Kidney (tissue), 14 donors: ENCODE results near the gene ICA1L. TPM values are rescaled to one million over a fixed set of nuclear protein-coding genes. Genes with fewer than 3 reads are reported as not detected.
"Not testable (repeated sequence)": the region's sequence is repeated elsewhere in the genome, so short reads cannot be mapped to it uniquely, and the experiment has no call there.

Experiments used
- DNase-seq, 5 donors: peaks; one replicate each; pipeline ENCODE4 v3.0.0-alpha.2; 2013 to 2020
- FAIRE-seq: peaks from 2 replicates; lab custom pipeline; 2012; peaks lifted over from hg19 to GRCh38; lab: Jason Lieb, UNC
- H3K27ac ChIP-seq, 2 donors: one replicate each; pipeline ENCODE4 v1.7.0; 2013; ENCODE audit warnings: low read depth in 2 of 2, low read length in 2 of 2, inconsistent platforms in 1 of 2
- H3K27me3 ChIP-seq: one replicate; pipeline ENCODE4 v1.7.1; 2013; ENCODE audit warnings: low read length, inconsistent platforms; ENCODE audit not compliant: control insufficient read depth, insufficient read depth
- H3K36me3 ChIP-seq, 3 donors: one replicate each; pipeline versions ENCODE4 v1.7.0 to v1.7.1; 2013; ENCODE audit warnings: low read length in 3 of 3, control low read depth in 1 of 3, inconsistent platforms in 1 of 3; ENCODE audit not compliant: insufficient read depth in 3 of 3, control insufficient read depth in 2 of 3
- H3K4me1 ChIP-seq, 3 donors: one replicate each; pipeline versions ENCODE4 v1.7.0 to v1.7.1; 2013; ENCODE audit warnings: low read length in 3 of 3, inconsistent platforms in 1 of 3, low read depth in 1 of 3; ENCODE audit not compliant: control insufficient read depth in 2 of 3, insufficient read depth in 2 of 3
- H3K4me3 ChIP-seq, 3 donors: one replicate each; pipeline versions ENCODE4 v1.7.0 to v1.8.1; 2013; ENCODE audit warnings: low read length in 3 of 3, control low read depth in 1 of 3, inconsistent platforms in 1 of 3
- H3K9ac ChIP-seq, 3 donors: one replicate each; pipeline versions ENCODE4 v1.7.0 to v1.7.1; 2013; ENCODE audit warnings: low read length in 3 of 3, control low read depth in 1 of 3, inconsistent platforms in 1 of 3
- H3K9me3 ChIP-seq, 3 donors: one replicate each; pipeline versions ENCODE4 v1.7.0 to v1.7.1; 2013; ENCODE audit warnings: low read length in 3 of 3, control low read depth in 1 of 3, inconsistent platforms in 1 of 3; ENCODE audit not compliant: control insufficient read depth in 2 of 3, insufficient read depth in 1 of 3
- CTCF ChIP-seq: IDR thresholded peaks from 3 replicates; pipeline ENCODE4 v1.5.1; 2012; ENCODE audit warnings: mild to moderate bottlenecking, moderate library complexity, borderline replicate concordance; ENCODE audit not compliant: insufficient read depth; ENCODE audit errors: extremely low read depth
- intact Hi-C: fragments of 100-400 bp; cut with DNase I; formaldehyde crosslinking; loops from one replicate; pipeline ENCODE4 v1.11.1; 2022
- polyA plus RNA-seq: library from polyadenylated mRNA; stranded (reverse); fragments of 350-450 nt; fragmentation: Illumina TruSeq; extraction: RNeasy Lipid Tissue Mini Kit (QIAGEN cat#74804); gene quantifications from one replicate; pipeline ENCODE4 v1.2.3, GENCODE V29; 2014; ENCODE audit warnings: low read depth, low replicate concordance; ENCODE audit not compliant: insufficient read depth
- total RNA-seq: library from RNA; stranded (reverse); fragmentation: NEBNext Ultra II Directional; extraction: Animal tissue kit (Norgen Biotek cat#: 25700); gene quantifications from one replicate; pipeline ENCODE4 v1.2.1, GENCODE V29; 2021
- donor health status: control.
- donor health status: control.
- donor health status: control.
- donor health status: control.
- donor health status: control.
- donor health status: DM: yes; HTN: yes; CAD: no.
- donor health status: Normal renal cell carcinoma (clear cell type).

ICA1L gene
- total and polyA plus RNA-seq, 2 donors from 2014 or later = 1.5 to 9.9 TPM

- DNase-seq (peak; percentile 94 to 99 (median 96)), FAIRE-seq (no peak)
- Histone ChIP-seq H3K4me3 (peak within 1 kb of the TSS; percentile 94 to 100 (median 97)), H3K4me1 (peaks cover 0 to 2% (median 0%) of the 10 kb centered on the region in 3 donors), H3K36me3 (no peaks in the 10 kb centered on the region), H3K9ac (peak within 1 kb of the TSS; percentile 86 to 98 (median 91)), H3K9me3 (no peaks in the 10 kb centered on the region), H3K27ac (peak within 1 kb of the TSS; percentile 87 to 94), H3K27me3 (no peaks in the 10 kb centered on the region)
- no peak for TF ChIP-seq CTCF
- intact Hi-C loops = no loop called here
Measured at GRCh38 chr2:202911512-202912341, 40.2 kb upstream of the ICA1L start, which contains the start of the genes CARF and WDR12. CARF (plus strand) TSS chr2:202912275; CDS start chr2:202941903, 29,628 bp downstream. WDR12 (minus strand) TSS chr2:202911673; CDS start chr2:202911476, 197 bp downstream.

- intact Hi-C loops = no loop called here
- peak overlapping the region; percentile 86 to 98 (median 91) for H3K9ac ChIP-seq
- peak overlapping the region; percentile 94 to 100 (median 97) for H3K4me3 ChIP-seq
- DNase-seq = peak in 1 of 5 donors; percentile 73
- no peak for TF ChIP-seq CTCF
- no peaks in the 10 kb centered on the region for H3K36me3 ChIP-seq
- FAIRE-seq = no peak
- H3K9me3 ChIP-seq = no peaks in the 10 kb centered on the region
- H3K27ac ChIP-seq = peak overlapping the region; percentile 87 to 94
- H3K4me1 ChIP-seq = peaks cover 0 to 2% (median 0%) of the 10 kb centered on the region in 3 donors
- H3K27me3 ChIP-seq = no peaks in the 10 kb centered on the region
Measured at GRCh38 chr2:202911203-202911511, 39.6 kb upstream of the ICA1L start.

GRCh38 chr2:202910698-202911097, 39.1 kb upstream of the ICA1L start:
- FAIRE-seq (no peak), DNase-seq (peak in 1 of 5 donors; percentile 3)
- H3K36me3 ChIP-seq = no peaks in the 10 kb centered on the region
- H3K9me3 ChIP-seq = no peaks in the 10 kb centered on the region
- intact Hi-C loops = no loop called here
- H3K9ac ChIP-seq = peak overlapping the region in 1 of 3 donors; percentile 98
- H3K4me3 ChIP-seq = peak overlapping the region; percentile 94 to 100 (median 97)
- H3K4me1 ChIP-seq = peaks cover 0 to 2% (median 0%) of the 10 kb centered on the region in 3 donors
- no peak overlapping the region for H3K27ac ChIP-seq
- H3K27me3 ChIP-seq = no peaks in the 10 kb centered on the region
- no peak for TF ChIP-seq CTCF

DNA sequence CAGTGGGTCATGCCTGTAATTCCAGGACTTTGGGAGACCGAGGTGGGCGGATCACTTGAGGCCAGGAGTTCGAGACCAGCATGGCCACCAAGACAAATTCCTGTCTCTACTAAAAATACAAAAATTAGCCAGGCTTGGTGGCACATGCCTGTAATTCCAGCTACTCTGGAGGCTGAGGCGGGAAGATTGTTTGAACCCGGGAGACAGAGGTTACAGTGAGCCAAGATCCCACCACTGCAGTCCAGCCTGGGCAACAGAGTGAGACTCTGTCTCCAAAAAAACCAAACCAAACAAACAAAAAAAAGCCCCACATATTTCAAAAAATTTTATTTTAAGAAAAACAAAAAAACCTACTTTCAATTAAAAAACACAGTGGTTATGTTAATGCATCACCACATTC, 38.7 kb upstream of the ICA1L start:
- intact Hi-C loops, H3K27ac ChIP-seq, H3K4me1 ChIP-seq, H3K9ac ChIP-seq, H3K27me3 ChIP-seq, H3K36me3 ChIP-seq, FAIRE-seq, H3K9me3 ChIP-seq, DNase-seq: not testable (repeated sequence)
- H3K4me3 ChIP-seq = peak overlapping the region in 2 of 3 donors; percentile 94 to 100
